Fibroblast of lung (primary cell): ENCODE data around the gene SOX11. TPM values are rescaled to one million over a fixed set of nuclear protein-coding genes. Genes with fewer than 3 reads are reported as not detected.

Source experiments
- DNase-seq, 2 donors: peaks; one replicate each; pipeline versions ENCODE4 v3.0.0 to v3.0.0-alpha.2; 2010; ENCODE audit warnings: low read depth in 2 of 2
- H2AFZ ChIP-seq: 2 replicates; pipeline ENCODE4 v1.5.1; 2012; ENCODE audit warnings: low read length, control low read depth, inconsistent platforms
- H3K27ac ChIP-seq: 2 replicates; pipeline ENCODE4 v1.5.1; 2011; ENCODE audit warnings: low read length, control low read depth; ENCODE audit not compliant: insufficient read depth
- H3K27me3 ChIP-seq: 2 replicates; pipeline ENCODE4 v1.5.1; 2011; ENCODE audit warnings: mild to moderate bottlenecking, low read length; ENCODE audit not compliant: control insufficient read depth, insufficient read depth
- H3K36me3 ChIP-seq: 2 replicates; pipeline ENCODE4 v1.5.1; 2011; ENCODE audit warnings: low read length; ENCODE audit not compliant: control insufficient read depth, insufficient read depth
- H3K4me1 ChIP-seq: 2 replicates; pipeline ENCODE4 v1.5.1; 2011; ENCODE audit warnings: low read length; ENCODE audit not compliant: control insufficient read depth, insufficient read depth; ENCODE audit errors: extremely low read depth
- H3K4me2 ChIP-seq: 2 replicates; pipeline ENCODE4 v1.5.1; 2011; ENCODE audit warnings: low read length, control low read depth; ENCODE audit not compliant: insufficient read depth; ENCODE audit errors: extremely low read depth
- H3K4me3 ChIP-seq, 4 experiments: fragments of 200-600 bp in 1 of 4; sonication (generic) in 1 of 4; replicated peaks in 1 of 4; 2 replicates each; pipeline ENCODE4 v1.5.1; 2011 to 2016; ENCODE audit warnings: low read length in 4 of 4, low read depth in 3 of 4, mild to moderate bottlenecking in 3 of 4, control low read depth in 2 of 4, inconsistent platforms in 1 of 4, mixed read lengths in 1 of 4; ENCODE audit not compliant: insufficient read depth in 1 of 4; ENCODE audit errors: control extremely low read depth in 1 of 4
- H3K79me2 ChIP-seq: 2 replicates; pipeline ENCODE4 v1.5.1; 2012; ENCODE audit warnings: mild to moderate bottlenecking, low read length, inconsistent platforms; ENCODE audit not compliant: control insufficient read depth, insufficient read depth
- H3K9ac ChIP-seq: 2 replicates; pipeline ENCODE4 v1.5.1; 2011; ENCODE audit warnings: mild to moderate bottlenecking, low read length, control low read depth; ENCODE audit not compliant: insufficient read depth
- H3K9me3 ChIP-seq: 2 replicates; pipeline ENCODE4 v1.5.1; 2012; ENCODE audit warnings: low read depth, low read length; ENCODE audit not compliant: control insufficient read depth, insufficient read depth
- H4K20me1 ChIP-seq: 2 replicates; pipeline ENCODE4 v1.5.1; 2011; ENCODE audit warnings: low read length; ENCODE audit not compliant: control insufficient read depth, insufficient read depth; ENCODE audit errors: extremely low read depth
- CTCF ChIP-seq, 2 donors: IDR thresholded peaks in 1 of 2; conservative IDR thresholded peaks in 1 of 2; 1 replicate in 1 of 2; 2 replicates in 1 of 2; pipeline ENCODE4 v1.5.1; 2011 to 2012; ENCODE audit warnings: low read length in 2 of 2, control low read depth in 1 of 2, inconsistent platforms in 1 of 2, low read depth in 1 of 2, mild to moderate bottlenecking in 1 of 2
- EZH2 ChIP-seq: IDR thresholded peaks from 2 replicates; pipeline ENCODE4 v1.5.1; 2012; ENCODE audit warnings: low read length, control low read depth, mild to moderate bottlenecking; ENCODE audit errors: missing control alignments
- polyA plus RNA-seq, 2 donors: library from polyadenylated mRNA; depleted of rRNA in 1 of 2; stranded (reverse) in 1 of 2; unstranded in 1 of 2; fragments of >200 nt; gene quantifications; 2 replicates each; pipeline ENCODE4 v1.2.1, GENCODE V29; 2011 to 2012; ENCODE audit warnings: missing spikeins in 1 of 2
- total RNA-seq: library from RNA; depleted of rRNA; stranded (reverse); fragments of >200 nt; gene quantifications from 2 replicates; pipeline ENCODE4 v1.2.1, GENCODE V29; 2014

Gene SOX11
- total and polyA plus RNA-seq, 2 donors (not counting 1 experiment from before 2014, with no cell fraction given), result 0.99 to 1.2 TPM

GRCh38 chr2:5719629-5720334 is 27.6 kb downstream of the SOX11 start:
- no peak for DNase-seq
- Histone ChIP-seq H2AFZ (no peak overlapping the region), H3K36me3 (no peaks in the 10 kb centered on the region), H3K4me1 (no peaks in the 10 kb centered on the region), H3K4me3 (no peak overlapping the region), H4K20me1 (no peaks in the 10 kb centered on the region), H3K9ac (no peak overlapping the region), H3K79me2 (no peaks in the 10 kb centered on the region), H3K4me2 (no peak overlapping the region), H3K27me3 (no peaks in the 10 kb centered on the region), H3K9me3 (no peaks in the 10 kb centered on the region), H3K27ac (no peak overlapping the region)
- no peak for TF ChIP-seq CTCF (conservative IDR thresholded peaks at IDR 0.05 in 1 of 2, IDR thresholded peaks at IDR 0.05 in 1 of 2; ENCODE audit: low read depth in 1 of 2, low read length in 2 of 2)
- no peak for TF ChIP-seq EZH2

- no peaks in the 10 kb centered on the region for H3K36me3 ChIP-seq
- H4K20me1 ChIP-seq, result no peaks in the 10 kb centered on the region
- no peaks in the 10 kb centered on the region for H3K4me1 ChIP-seq
- peak overlapping the region in 1 of 4 experiments; percentile 25 for H3K4me3 ChIP-seq
- no peak overlapping the region for H3K9ac ChIP-seq
- no peak overlapping the region for H2AFZ ChIP-seq
- TF ChIP-seq CTCF (conservative IDR thresholded peaks at IDR 0.05 in 1 of 2, IDR thresholded peaks at IDR 0.05 in 1 of 2; ENCODE audit: low read depth in 1 of 2, low read length in 2 of 2) (no peak), EZH2 (no peak)
- H3K27me3 ChIP-seq, result no peaks in the 10 kb centered on the region
- H3K27ac ChIP-seq, result no peak overlapping the region
- no peaks in the 10 kb centered on the region for H3K9me3 ChIP-seq
- H3K4me2 ChIP-seq, result no peak overlapping the region
- H3K79me2 ChIP-seq, result no peaks in the 10 kb centered on the region
- peak; percentile 72 to 76 for DNase-seq
Observed at GRCh38 chr2:5720426-5720825, 28.2 kb downstream of the SOX11 start.

DNA sequence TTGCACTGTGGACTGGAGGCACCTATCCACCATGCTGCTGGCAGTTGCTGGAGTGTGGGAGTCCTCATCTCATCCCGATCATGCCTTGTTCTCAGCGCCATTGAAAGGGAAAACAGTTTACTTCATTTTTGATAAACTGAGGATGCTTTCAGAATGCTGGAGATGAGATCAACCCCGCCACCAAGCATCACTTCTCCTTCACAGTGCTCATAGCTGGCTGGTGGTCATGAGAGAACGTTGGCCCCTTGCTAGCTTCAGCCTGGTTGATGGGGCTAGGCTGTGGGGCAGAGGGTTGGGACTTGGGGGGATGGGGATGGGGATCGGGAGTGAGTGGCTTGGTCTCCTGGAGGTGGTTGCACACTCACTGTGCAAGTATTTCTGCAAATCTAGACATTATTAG is 30.1 kb downstream of the SOX11 start:
- H2AFZ ChIP-seq, result no peak overlapping the region
- no peak for DNase-seq
- no peak overlapping the region for H3K4me3 ChIP-seq
- H3K36me3 ChIP-seq, result no peaks in the 10 kb centered on the region
- H3K9me3 ChIP-seq, result no peaks in the 10 kb centered on the region
- H3K27me3 ChIP-seq, result no peaks in the 10 kb centered on the region
- no peak overlapping the region for H3K4me2 ChIP-seq
- no peaks in the 10 kb centered on the region for H4K20me1 ChIP-seq
- H3K4me1 ChIP-seq, result no peaks in the 10 kb centered on the region
- no peaks in the 10 kb centered on the region for H3K79me2 ChIP-seq
- no peak for TF ChIP-seq EZH2
- no peak for TF ChIP-seq CTCF (conservative IDR thresholded peaks at IDR 0.05 in 1 of 2, IDR thresholded peaks at IDR 0.05 in 1 of 2; ENCODE audit: low read depth in 1 of 2, low read length in 2 of 2)
- no peak overlapping the region for H3K27ac ChIP-seq
- no peak overlapping the region for H3K9ac ChIP-seq
